Measurements from ENCODE around the gene LZTS2. TPM values are rescaled to one million over a fixed set of nuclear protein-coding genes. Genes with fewer than 3 reads are reported as not detected.

The LZTS2 gene
- total RNA-seq, 5 donors from 2014 or later (not counting 1 experiment from before 2014, with no cell fraction given): 16.4 to 39.5 (median 35.4) TPM

GRCh38 chr10:100996678-100997359 is 2.8 kb upstream of the LZTS2 start:
- Histone ChIP-seq H3K27ac (ENCODE audit: low read length) (peak overlapping the region; percentile 80), H3K36me3 (ENCODE audit: control insufficient read depth in 2 of 2, extremely low read depth in 1 of 2, insufficient read depth in 1 of 2, low read length in 1 of 2) (peaks cover 2 to 5% of the 10 kb centered on the region in 2 donors), H3K27me3 (replicated peaks in 1 of 2; ENCODE audit: control insufficient read depth in 2 of 2, extremely low read depth in 1 of 2, insufficient read depth in 2 of 2, low read length in 1 of 2) (no peaks in the 10 kb centered on the region), H3K4me1 (ENCODE audit: control insufficient read depth in 1 of 2, extremely low read depth in 1 of 2, insufficient read depth in 2 of 2, low read length in 2 of 2) (peaks cover 12 to 38% of the 10 kb centered on the region in 2 experiments), H3K4me3 (ENCODE audit: control insufficient read depth in 1 of 2, extremely low read depth in 1 of 2, low read length in 1 of 2) (peak overlapping the region; percentile 91 to 96), H3K9me3 (no peaks in the 10 kb centered on the region)
- Mint-ChIP-seq H3K4me1 (peaks cover 24 to 32% (median 30%) of the 10 kb centered on the region in 3 donors), H3K36me3 (peaks cover 4% of the 10 kb centered on the region), H3K9me3 (no peaks in the 10 kb centered on the region), H3K4me3 (peak overlapping the region; percentile 80 to 95 (median 92)), H3K27ac (peak overlapping the region; percentile 95 to 97), H3K27me3 (no peaks in the 10 kb centered on the region)
- WGBS (ENCODE audit: insufficient coverage): 5% methylated on average over 43 of the region's 46 CpGs
- ChIA-PET POLR2A (no interaction called here), CTCF (interaction anchor here (0.5 to 2.6 kb wide), 7 partner anchors 9 to 488 kb away, joined by 3 to 11 read pairs (median 5); partner anchors contain the start of genes MRPL43 (in 2 of the 2) and TWNK (in 2 of the 2))
- ATAC-seq (replicated peaks in 1 of 4) (peak; percentile 26 to 36 (median 30)), DNase-seq (peak in 17 of 35 experiments; percentile 15 to 60 (median 25))

- Histone ChIP-seq H3K36me3 (ENCODE audit: control insufficient read depth in 2 of 2, extremely low read depth in 1 of 2, insufficient read depth in 1 of 2, low read length in 1 of 2) (peaks cover 2 to 6% of the 10 kb centered on the region in 2 donors), H3K4me1 (ENCODE audit: control insufficient read depth in 1 of 2, extremely low read depth in 1 of 2, insufficient read depth in 2 of 2, low read length in 2 of 2) (peaks cover 12 to 38% of the 10 kb centered on the region in 2 experiments), H3K9me3 (no peaks in the 10 kb centered on the region), H3K4me3 (ENCODE audit: control insufficient read depth in 1 of 2, extremely low read depth in 1 of 2, low read length in 1 of 2) (peak overlapping the region; percentile 91 to 96), H3K27ac (ENCODE audit: low read length) (peak overlapping the region; percentile 74), H3K27me3 (replicated peaks in 1 of 2; ENCODE audit: control insufficient read depth in 2 of 2, extremely low read depth in 1 of 2, insufficient read depth in 2 of 2, low read length in 1 of 2) (no peaks in the 10 kb centered on the region)
- WGBS (ENCODE audit: insufficient coverage): under 1% methylated on average over 53 of the region's 66 CpGs
- Mint-ChIP-seq H3K4me3 (peak overlapping the region; percentile 78 to 95 (median 92)), H3K9me3 (no peaks in the 10 kb centered on the region), H3K36me3 (peaks cover 4% of the 10 kb centered on the region), H3K27me3 (no peaks in the 10 kb centered on the region), H3K27ac (peak overlapping the region; percentile 95 to 97), H3K4me1 (peaks cover 24 to 32% (median 30%) of the 10 kb centered on the region in 3 donors)
- ChIA-PET CTCF (interaction anchor here (0.5 to 2.6 kb wide), 19 partner anchors 10 to 498 kb away, joined by 3 to 11 read pairs (median 5); partner anchors contain the start of genes MRPL43 (in 2 of the 2), PDZD7 (in 2 of the 2), TWNK (in 2 of the 2) and SFXN3 (in 1 of the 2)), POLR2A (interaction anchor here in 1 of 2 donors (1.0 kb wide), 1 partner anchor 35 kb away, joined by 3 read pairs; no protein-coding TSS in a partner anchor)
- peak in 34 of 35 experiments; percentile 27 to 79 (median 51) for DNase-seq
- peak; percentile 45 to 56 (median 54) for ATAC-seq (replicated peaks in 1 of 4)
Observed at GRCh38 chr10:100997360-100998182, 2.0 kb upstream of the LZTS2 start.

- 14% methylated on average over 21 of the region's 25 CpGs for WGBS (ENCODE audit: insufficient coverage)
- ChIA-PET CTCF (interaction anchor here (0.6 to 2.6 kb wide), 17 partner anchors 11 to 499 kb away, joined by 3 to 11 read pairs (median 5); partner anchors contain the start of genes PDZD7 (in 2 of the 2), MRPL43 (in 1 of the 2), SFXN3 (in 1 of the 2) and TWNK (in 1 of the 2)), POLR2A (interaction anchor here in 1 of 2 donors (1.0 kb wide), 1 partner anchor 34 kb away, joined by 3 read pairs; no protein-coding TSS in a partner anchor)
- Mint-ChIP-seq H3K27me3 (no peaks in the 10 kb centered on the region), H3K4me1 (peaks cover 24 to 32% (median 30%) of the 10 kb centered on the region in 3 donors), H3K36me3 (no peaks in the 10 kb centered on the region), H3K9me3 (no peaks in the 10 kb centered on the region), H3K4me3 (peak overlapping the region; percentile 78 to 95 (median 92)), H3K27ac (peak overlapping the region; percentile 85 to 92)
- no peaks in the 10 kb centered on the region for H3K9me3 ChIP-seq
- peaks cover 12 to 38% of the 10 kb centered on the region in 2 experiments for H3K4me1 ChIP-seq (ENCODE audit: control insufficient read depth in 1 of 2, extremely low read depth in 1 of 2, insufficient read depth in 2 of 2, low read length in 2 of 2)
- H3K27me3 ChIP-seq (replicated peaks in 1 of 2; ENCODE audit: control insufficient read depth in 2 of 2, extremely low read depth in 1 of 2, insufficient read depth in 2 of 2, low read length in 1 of 2): no peaks in the 10 kb centered on the region
- DNase-seq (peak in 32 of 35 experiments; percentile 28 to 78 (median 56)), ATAC-seq (replicated peaks in 1 of 4) (peak; percentile 24 to 37 (median 30))
- H3K27ac ChIP-seq (ENCODE audit: low read length): peak overlapping the region; percentile 74
- H3K4me3 ChIP-seq (ENCODE audit: control insufficient read depth in 1 of 2, extremely low read depth in 1 of 2, low read length in 1 of 2): peak overlapping the region; percentile 91 to 96
- H3K36me3 ChIP-seq (ENCODE audit: control insufficient read depth in 2 of 2, extremely low read depth in 1 of 2, insufficient read depth in 1 of 2, low read length in 1 of 2): peaks cover 2 to 9% of the 10 kb centered on the region in 2 donors
Observed at GRCh38 chr10:100998183-100998990, 1.2 kb upstream of the LZTS2 start.

GRCh38 chr10:100998991-100999741 is 442 bp upstream of the LZTS2 start:
- peaks cover 12 to 38% of the 10 kb centered on the region in 2 experiments for H3K4me1 ChIP-seq (ENCODE audit: control insufficient read depth in 1 of 2, extremely low read depth in 1 of 2, insufficient read depth in 2 of 2, low read length in 2 of 2)
- ChIA-PET POLR2A (no interaction called here), CTCF (interaction anchor here (0.9 to 1.6 kb wide), 6 partner anchors 15 to 500 kb away, joined by 3 to 6 read pairs (median 6); partner anchors contain the start of gene PDZD7 (in 1 of the 2))
- Mint-ChIP-seq H3K36me3 (no peaks in the 10 kb centered on the region), H3K9me3 (no peaks in the 10 kb centered on the region), H3K4me1 (peaks cover 24 to 32% (median 30%) of the 10 kb centered on the region in 3 donors), H3K27me3 (no peaks in the 10 kb centered on the region), H3K4me3 (peak overlapping the region; percentile 78 to 95 (median 92)), H3K27ac (peak overlapping the region; percentile 85 to 92)
- peak overlapping the region; percentile 91 to 96 for H3K4me3 ChIP-seq (ENCODE audit: control insufficient read depth in 1 of 2, extremely low read depth in 1 of 2, low read length in 1 of 2)
- peak overlapping the region; percentile 74 for H3K27ac ChIP-seq (ENCODE audit: low read length)
- H3K9me3 ChIP-seq: no peaks in the 10 kb centered on the region
- H3K36me3 ChIP-seq (ENCODE audit: control insufficient read depth in 2 of 2, extremely low read depth in 1 of 2, insufficient read depth in 1 of 2, low read length in 1 of 2): peaks cover 2 to 13% of the 10 kb centered on the region in 2 donors
- WGBS (ENCODE audit: insufficient coverage): under 1% methylated on average over 83 of the region's 83 CpGs
- peak; percentile 67 to 74 (median 69) for ATAC-seq (replicated peaks in 1 of 4)
- H3K27me3 ChIP-seq (replicated peaks in 1 of 2; ENCODE audit: control insufficient read depth in 2 of 2, extremely low read depth in 1 of 2, insufficient read depth in 2 of 2, low read length in 1 of 2): no peaks in the 10 kb centered on the region
- peak; percentile 39 to 88 (median 69) for DNase-seq

GRCh38 chr10:101000127-101000914 is 713 bp downstream of the LZTS2 start:
- CTCF ChIA-PET: no interaction called here
- Mint-ChIP-seq H3K4me3 (peak overlapping the region; percentile 60 to 75 (median 71)), H3K36me3 (peaks cover 3% of the 10 kb centered on the region), H3K9me3 (no peaks in the 10 kb centered on the region), H3K4me1 (peaks cover 24 to 32% (median 30%) of the 10 kb centered on the region in 3 donors), H3K27ac (no peak overlapping the region), H3K27me3 (no peaks in the 10 kb centered on the region)
- 87% methylated on average over 8 of the region's 19 CpGs for WGBS (ENCODE audit: insufficient coverage)
- Histone ChIP-seq H3K4me1 (ENCODE audit: control insufficient read depth in 1 of 2, extremely low read depth in 1 of 2, insufficient read depth in 2 of 2, low read length in 2 of 2) (peaks cover 12 to 38% of the 10 kb centered on the region in 2 experiments), H3K27me3 (replicated peaks in 1 of 2; ENCODE audit: control insufficient read depth in 2 of 2, extremely low read depth in 1 of 2, insufficient read depth in 2 of 2, low read length in 1 of 2) (no peaks in the 10 kb centered on the region), H3K36me3 (ENCODE audit: control insufficient read depth in 2 of 2, extremely low read depth in 1 of 2, insufficient read depth in 1 of 2, low read length in 1 of 2) (peaks cover 0 to 13% of the 10 kb centered on the region in 2 donors), H3K9me3 (no peaks in the 10 kb centered on the region), H3K27ac (ENCODE audit: low read length) (no peak overlapping the region), H3K4me3 (ENCODE audit: control insufficient read depth in 1 of 2, extremely low read depth in 1 of 2, low read length in 1 of 2) (peak overlapping the region; percentile 40 to 59)
- ATAC-seq (replicated peaks in 1 of 4) (no peak), DNase-seq (peak in 1 of 35 experiments; percentile 15)
- POLR2A ChIA-PET: no interaction called here

All from T-cell (primary cell).